Stimulated activated CD8-positive, alpha-beta memory T cell treated with anti-CD3 and anti-CD28 coated beads, Interleukin-15, amount 100 ng/mL, for 24 hours (primary cell): ENCODE data around the gene CAD.

Experiments
- DNase-seq: peaks from one replicate; pipeline ENCODE4 v3.0.0-alpha.2; 2020; ENCODE audit warnings: low read depth

Gene CAD

DNA sequence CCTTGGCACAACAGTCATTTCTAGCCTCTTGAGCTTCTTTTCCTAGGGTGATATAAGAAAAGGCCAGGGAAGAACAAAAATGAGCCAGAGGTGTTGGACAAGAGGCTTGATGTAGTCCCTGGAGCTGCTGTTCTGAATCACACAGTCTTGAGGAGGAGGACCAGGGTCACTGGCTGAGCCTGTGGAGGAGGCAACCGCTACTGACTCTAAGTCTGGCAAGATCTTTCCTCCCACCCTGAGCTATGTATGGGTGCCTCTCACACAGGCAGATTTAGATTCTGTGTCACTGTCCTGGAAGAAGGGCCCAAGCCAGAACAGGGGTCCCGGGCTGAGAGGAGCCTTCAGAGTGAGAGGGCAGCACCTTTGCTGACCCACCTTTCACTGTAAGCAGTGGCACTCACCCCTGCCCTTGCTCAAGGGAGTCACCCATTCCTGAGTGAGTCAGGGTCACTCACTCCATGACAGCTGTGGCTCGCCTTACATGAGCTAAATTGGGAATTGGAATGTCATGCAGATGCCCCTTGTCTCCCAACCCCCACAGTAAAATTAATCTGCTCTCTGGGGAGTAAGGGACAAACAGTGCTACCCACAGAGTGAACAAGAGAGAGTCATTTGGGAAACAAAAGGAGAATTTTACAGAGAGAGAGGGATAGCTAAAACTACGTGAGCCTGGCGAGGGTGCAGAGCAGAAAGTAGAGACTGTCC, 64.8 kb downstream of the CAD start, which contains the start of gene TRIM54:
Gene TRIM54, plus strand, starts transcription at position 575 of the 705 bp plus-strand sequence. CDS start 303 bp downstream, outside the sequence.
- no peak for DNase-seq

DNA sequence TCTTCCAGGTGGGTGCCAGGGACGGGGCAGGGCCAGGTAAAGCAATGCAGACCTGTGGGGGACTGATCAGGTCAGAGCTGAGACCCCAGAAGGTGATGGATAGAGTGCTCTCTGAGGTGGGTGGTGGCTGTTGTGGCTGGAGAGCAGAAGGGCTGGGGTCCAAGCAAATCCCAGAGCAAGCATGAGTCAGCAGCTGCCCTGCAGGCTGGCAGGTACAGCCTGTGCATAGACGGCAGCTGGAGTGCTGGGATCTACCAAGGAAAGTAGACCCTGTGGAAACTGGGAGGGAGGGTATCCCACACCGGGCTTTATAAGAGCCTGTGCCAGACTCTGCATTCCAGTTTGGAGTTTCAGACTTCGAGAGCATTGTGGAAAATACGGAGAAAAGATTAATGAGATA, 65.7 kb downstream of the CAD start:
- no peak for DNase-seq

DNA sequence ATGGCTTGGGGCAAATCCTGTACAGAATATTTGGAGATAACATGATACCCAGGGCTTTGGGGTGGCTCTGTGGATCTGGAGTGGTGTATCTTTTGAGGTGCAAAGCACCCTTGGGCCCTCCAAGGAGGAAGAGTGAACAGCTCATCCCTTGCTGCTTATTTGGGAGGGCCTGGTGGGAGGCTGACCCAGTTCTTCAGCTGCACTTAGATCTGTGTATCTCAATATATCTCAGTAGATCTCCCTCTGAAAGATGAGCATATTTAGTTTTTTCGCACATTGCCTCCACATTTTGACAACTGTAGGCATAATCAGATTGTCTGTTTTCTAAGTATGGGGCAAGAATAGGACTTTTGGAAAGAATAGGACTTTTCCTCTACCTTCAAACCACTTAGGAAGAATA, 67.8 kb downstream of the CAD start:
- DNase-seq: no peak

DNA sequence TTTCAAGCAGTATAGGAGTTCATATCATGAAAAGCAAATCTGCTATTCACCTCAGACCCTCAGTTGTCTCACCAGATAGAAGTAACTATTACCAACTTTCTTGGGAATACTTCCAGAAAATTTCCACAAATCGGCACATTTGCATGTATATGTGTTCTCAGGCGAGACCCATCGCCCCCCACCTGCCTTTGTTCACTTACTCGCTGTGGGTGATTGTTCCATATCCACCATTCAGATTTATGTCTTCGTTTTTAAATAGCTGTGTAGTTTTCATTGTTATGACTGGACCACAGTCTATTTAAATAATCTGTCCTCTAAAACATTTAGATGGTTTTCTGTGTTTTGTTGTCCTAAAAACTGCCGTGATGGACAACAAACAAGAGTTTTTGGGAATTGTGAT, 68.3 kb downstream of the CAD start:
- DNase-seq: no peak

DNA sequence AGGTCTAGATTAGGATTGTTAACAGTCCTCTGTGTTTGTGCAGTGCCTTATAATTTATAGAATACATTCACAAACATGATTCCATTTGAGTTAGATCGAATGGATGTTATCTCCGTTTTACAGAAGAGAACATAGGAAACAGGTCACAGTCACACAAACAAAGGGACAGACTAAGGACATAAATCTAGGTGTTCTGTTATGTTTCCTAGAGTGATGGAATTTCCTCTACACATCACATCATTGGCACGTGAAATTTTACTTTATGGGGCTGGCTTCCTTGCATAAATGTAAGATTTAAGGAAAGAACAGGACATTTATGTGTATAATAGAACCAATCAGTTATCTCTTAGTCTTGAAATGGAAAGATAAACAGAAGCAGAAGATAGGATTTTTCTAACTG, 71.4 kb downstream of the CAD start:
- no peak for DNase-seq

DNA sequence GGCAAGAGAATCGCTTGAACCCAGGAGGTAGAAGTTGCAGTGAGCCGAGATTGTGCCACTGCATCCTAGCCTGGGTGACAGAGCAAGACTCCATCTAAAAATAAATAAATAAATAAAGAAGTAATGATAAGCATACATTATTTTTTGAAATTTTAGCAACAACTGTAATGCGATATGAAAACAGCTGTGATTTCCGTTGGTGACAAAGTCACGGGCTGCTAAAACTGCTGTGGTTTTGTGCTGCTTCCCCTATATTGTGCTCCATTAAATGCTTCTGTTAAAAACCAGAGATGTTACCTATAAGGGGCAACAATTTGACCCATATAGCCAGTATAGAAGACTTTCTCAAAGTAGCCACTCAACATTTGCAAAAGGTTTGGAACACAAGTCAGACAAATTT, 73.4 kb downstream of the CAD start:
- no peak for DNase-seq

DNA sequence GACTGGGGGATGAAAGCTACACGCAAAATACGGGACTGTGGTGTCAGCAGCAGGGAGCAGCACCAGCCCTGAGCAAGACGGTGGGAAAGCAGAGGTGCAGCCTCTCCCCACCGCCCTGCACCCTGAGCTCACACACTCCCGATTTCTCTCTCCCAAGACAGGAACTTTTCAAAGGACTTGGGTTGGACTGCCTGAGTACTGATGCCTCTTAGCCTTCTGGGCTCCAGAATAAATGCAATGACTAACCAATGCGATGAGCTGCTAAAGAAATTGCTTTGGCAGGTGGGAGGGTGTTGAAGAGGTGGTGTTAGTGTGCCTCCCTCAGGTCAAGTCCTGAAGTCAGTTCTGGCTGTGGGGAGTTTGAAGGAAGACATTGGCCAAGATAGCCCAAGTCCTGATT, 74.7 kb downstream of the CAD start:
- no peak for DNase-seq
